Glutamatergic neuron (in vitro differentiated cells): Measurements from ENCODE around the gene UBE4B. TPM values are rescaled to one million over a fixed set of nuclear protein-coding genes. Genes with fewer than 3 reads are reported as not detected.
"Not testable (repeated sequence)": the region's sequence is repeated elsewhere in the genome, so short reads cannot be mapped to it uniquely, and the experiment has no call there.

Experiments
- DNase-seq: peaks from one replicate; pipeline ENCODE4 v3.0.0; 2022
- H3K27ac Mint-ChIP-seq: one replicate; pipeline ENCODE4 v1.8.0; 2020; ENCODE audit warnings: mild to moderate bottlenecking, mixed read lengths, inconsistent platforms; ENCODE audit not compliant: unreplicated experiment
- H3K27me3 Mint-ChIP-seq: one replicate; pipeline ENCODE4 v1.8.0; 2020; ENCODE audit warnings: mild to moderate bottlenecking, moderate library complexity, mixed read lengths, inconsistent platforms; ENCODE audit not compliant: unreplicated experiment
- H3K36me3 Mint-ChIP-seq: one replicate; pipeline ENCODE4 v1.8.0; 2020; ENCODE audit warnings: mild to moderate bottlenecking, mixed read lengths, inconsistent platforms; ENCODE audit not compliant: unreplicated experiment
- H3K4me1 Mint-ChIP-seq: one replicate; pipeline ENCODE4 v1.8.0; 2020; ENCODE audit warnings: mild to moderate bottlenecking, low read depth, mixed read lengths, inconsistent platforms; ENCODE audit not compliant: unreplicated experiment
- H3K4me3 Mint-ChIP-seq: one replicate; pipeline ENCODE4 v1.8.0; 2020; ENCODE audit warnings: mild to moderate bottlenecking, mixed read lengths, inconsistent platforms; ENCODE audit not compliant: unreplicated experiment
- H3K9me3 Mint-ChIP-seq: one replicate; pipeline ENCODE4 v1.8.0; 2020; ENCODE audit warnings: mild to moderate bottlenecking, moderate library complexity, mixed read lengths, inconsistent platforms; ENCODE audit not compliant: unreplicated experiment
- total RNA-seq: library from RNA; stranded (reverse); fragmentation: NEBNext Ultra II Directional; extraction: Animal tissue kit (Norgen Biotek cat#: 25700); gene quantifications from one replicate; pipeline ENCODE4 v1.2.1, GENCODE V29; 2021; ENCODE audit not compliant: unreplicated experiment
- TF ChIP-seq, protein P1 (sequence below): fragments of 200-600 bp; sonication (generic); IDR thresholded peaks from one replicate; pipeline ENCODE4 v1.5.0; 2021; ENCODE audit not compliant: partially characterized antibody, unreplicated experiment

The UBE4B gene
- total RNA-seq, 1 donor from 2014 or later, result 94.1 TPM

DNA sequence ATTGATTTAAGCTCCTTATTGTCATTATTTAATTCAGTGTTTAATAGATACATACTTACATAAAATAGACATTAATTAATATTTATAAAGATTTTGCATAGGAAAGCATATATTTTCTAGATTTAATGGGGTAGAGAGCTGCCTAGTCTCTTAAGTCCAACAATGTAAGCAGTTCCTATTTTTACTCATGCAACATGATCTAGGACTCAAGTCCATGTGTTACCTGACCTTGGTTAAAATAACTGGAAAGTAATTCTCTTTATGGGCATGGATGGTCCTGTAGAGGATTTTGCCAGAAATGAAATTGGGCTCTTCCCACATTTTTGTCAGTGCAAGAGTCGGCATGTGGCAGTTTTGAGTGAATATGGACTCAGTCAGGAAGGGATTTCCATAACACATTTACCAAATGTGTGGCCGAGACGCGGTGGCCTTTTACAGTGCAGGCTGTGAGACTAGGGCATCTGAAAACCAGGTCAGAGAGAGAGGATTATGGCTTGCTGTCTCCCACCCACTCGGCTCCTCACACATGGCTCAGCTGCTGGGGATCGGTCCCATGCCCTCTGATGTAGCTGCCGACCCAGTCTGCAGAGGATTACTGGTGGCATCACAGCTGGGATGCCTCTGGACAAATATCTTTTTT lies 171.4 kb downstream of the UBE4B start:
- Mint-ChIP-seq H3K27me3 (no peaks in the 10 kb centered on the region), H3K4me3 (no peak overlapping the region), H3K27ac (no peak overlapping the region), H3K36me3 (no peaks in the 10 kb centered on the region), H3K9me3 (no peaks in the 10 kb centered on the region), H3K4me1 (peaks cover under 1% of the 10 kb centered on the region)
- no peak for DNase-seq
- TF ChIP-seq, protein P1, sequence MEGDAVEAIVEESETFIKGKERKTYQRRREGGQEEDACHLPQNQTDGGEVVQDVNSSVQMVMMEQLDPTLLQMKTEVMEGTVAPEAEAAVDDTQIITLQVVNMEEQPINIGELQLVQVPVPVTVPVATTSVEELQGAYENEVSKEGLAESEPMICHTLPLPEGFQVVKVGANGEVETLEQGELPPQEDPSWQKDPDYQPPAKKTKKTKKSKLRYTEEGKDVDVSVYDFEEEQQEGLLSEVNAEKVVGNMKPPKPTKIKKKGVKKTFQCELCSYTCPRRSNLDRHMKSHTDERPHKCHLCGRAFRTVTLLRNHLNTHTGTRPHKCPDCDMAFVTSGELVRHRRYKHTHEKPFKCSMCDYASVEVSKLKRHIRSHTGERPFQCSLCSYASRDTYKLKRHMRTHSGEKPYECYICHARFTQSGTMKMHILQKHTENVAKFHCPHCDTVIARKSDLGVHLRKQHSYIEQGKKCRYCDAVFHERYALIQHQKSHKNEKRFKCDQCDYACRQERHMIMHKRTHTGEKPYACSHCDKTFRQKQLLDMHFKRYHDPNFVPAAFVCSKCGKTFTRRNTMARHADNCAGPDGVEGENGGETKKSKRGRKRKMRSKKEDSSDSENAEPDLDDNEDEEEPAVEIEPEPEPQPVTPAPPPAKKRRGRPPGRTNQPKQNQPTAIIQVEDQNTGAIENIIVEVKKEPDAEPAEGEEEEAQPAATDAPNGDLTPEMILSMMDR, result no peak

DNA sequence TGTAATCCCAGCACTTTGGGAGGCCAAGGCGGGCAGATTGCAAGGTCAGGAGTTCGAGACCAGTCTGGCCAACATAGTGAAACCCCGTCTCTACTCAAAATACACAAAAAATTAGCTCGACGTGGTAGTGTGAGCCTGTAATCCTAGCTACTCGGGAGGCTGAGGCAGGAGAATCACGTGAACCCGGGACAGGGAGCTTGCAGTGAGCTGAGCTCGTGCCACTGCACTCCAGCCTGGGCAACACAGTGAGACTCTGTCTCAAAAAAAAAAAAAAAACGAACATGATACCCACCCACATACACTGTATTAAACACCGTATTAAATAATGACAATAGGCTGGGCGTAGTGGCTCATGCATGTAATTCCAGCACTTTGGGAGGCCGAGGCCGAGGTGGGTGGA lies 172.4 kb downstream of the UBE4B start:
- not testable (repeated sequence) for H3K36me3 Mint-ChIP-seq, H3K4me3 Mint-ChIP-seq, DNase-seq, H3K27me3 Mint-ChIP-seq, H3K27ac Mint-ChIP-seq, H3K4me1 Mint-ChIP-seq, H3K9me3 Mint-ChIP-seq

DNA sequence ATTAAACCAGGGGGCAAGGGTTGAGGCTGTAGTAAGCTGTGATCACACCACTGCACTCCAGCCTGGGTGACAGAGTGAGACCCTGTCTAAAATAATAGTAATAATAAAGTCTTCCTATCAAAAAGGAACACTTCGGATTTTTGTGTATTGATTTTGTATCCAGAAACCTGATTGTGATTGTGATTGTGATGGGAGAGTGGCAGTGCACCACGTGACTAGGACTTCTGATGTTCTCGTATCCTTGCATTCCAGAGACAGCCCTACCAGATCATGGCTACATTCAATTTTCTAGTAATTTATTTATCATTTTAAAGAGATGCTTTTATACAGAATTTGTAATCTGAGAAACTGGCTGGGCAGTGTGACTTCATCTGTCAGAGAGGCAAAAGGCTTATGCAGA lies 175.1 kb downstream of the UBE4B start:
- H3K27ac Mint-ChIP-seq, result no peak overlapping the region
- no peak overlapping the region for H3K4me3 Mint-ChIP-seq
- peaks cover 7% of the 10 kb centered on the region for H3K9me3 Mint-ChIP-seq
- peaks cover 14% of the 10 kb centered on the region for H3K27me3 Mint-ChIP-seq
- DNase-seq, result no peak
- H3K4me1 Mint-ChIP-seq, result peaks cover 5% of the 10 kb centered on the region
- no peaks in the 10 kb centered on the region for H3K36me3 Mint-ChIP-seq
- TF ChIP-seq, protein P1, result no peak

DNA sequence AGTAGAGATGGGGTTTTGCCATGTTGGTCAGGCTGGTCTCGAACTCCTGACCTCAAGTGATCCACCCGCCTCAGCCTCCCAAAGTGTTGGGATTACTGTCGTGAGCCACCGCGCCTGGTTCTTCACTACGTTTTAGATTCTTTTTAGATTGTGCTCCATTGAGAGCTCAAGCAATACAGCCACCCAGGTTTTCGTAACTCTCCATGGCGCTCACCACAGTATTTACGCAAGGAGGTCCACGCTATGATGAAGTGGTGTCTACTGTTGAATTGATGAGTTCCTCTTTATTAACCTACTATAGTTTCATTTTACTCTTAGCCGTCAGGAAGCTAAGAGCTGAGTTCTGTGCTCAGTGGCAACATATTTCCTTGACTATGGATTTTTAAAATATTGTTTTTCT lies 175.8 kb downstream of the UBE4B start:
- H3K4me1 Mint-ChIP-seq, result peaks cover 9% of the 10 kb centered on the region
- TF ChIP-seq, protein P1, result no peak
- no peak for DNase-seq
- H3K27me3 Mint-ChIP-seq, result peaks cover 14% of the 10 kb centered on the region
- H3K36me3 Mint-ChIP-seq, result no peaks in the 10 kb centered on the region
- no peak overlapping the region for H3K4me3 Mint-ChIP-seq
- no peak overlapping the region for H3K27ac Mint-ChIP-seq
- peaks cover 7% of the 10 kb centered on the region for H3K9me3 Mint-ChIP-seq

DNA sequence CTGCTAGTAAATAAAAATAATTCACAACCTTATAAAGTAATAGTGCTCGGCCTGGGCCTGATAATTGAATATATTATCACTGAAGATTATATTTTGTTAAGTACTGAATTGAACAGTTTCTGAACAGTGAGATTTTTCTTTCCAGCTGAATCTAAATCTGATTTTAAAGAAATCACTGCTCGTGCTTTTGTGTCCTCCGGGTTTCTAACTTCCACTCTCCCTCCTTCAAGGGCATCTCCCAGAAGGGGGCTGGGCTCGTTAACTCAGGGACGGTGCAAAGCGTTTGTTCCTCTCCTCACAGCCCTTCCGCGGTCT lies 176.8 kb downstream of the UBE4B start:
- TF ChIP-seq, protein P1, result no peak
- DNase-seq, result no peak
- peaks cover 13% of the 10 kb centered on the region for H3K4me1 Mint-ChIP-seq
- H3K36me3 Mint-ChIP-seq, result no peaks in the 10 kb centered on the region
- peak overlapping the region; percentile 95 for H3K27ac Mint-ChIP-seq
- peaks cover 7% of the 10 kb centered on the region for H3K9me3 Mint-ChIP-seq
- peak overlapping the region; percentile 90 for H3K4me3 Mint-ChIP-seq
- H3K27me3 Mint-ChIP-seq, result peaks cover 16% of the 10 kb centered on the region
